T-cell (primary cell): ENCODE measurements around the gene ASMTL. TPM values are rescaled to one million over a fixed set of nuclear protein-coding genes. Genes with fewer than 3 reads are reported as not detected.

ENCODE experiments used
- ATAC-seq, 4 experiments: fragments of 200-7000 bp in 3 of 4; fragments of 150-1000 bp in 1 of 4; cut with Tn5 transposase; replicated peaks in 1 of 4; 1 replicate in 3 of 4; 2 replicates in 1 of 4; pipeline ENCODE4 v1.10.0; 2021; ENCODE audit warnings: moderate library complexity in 3 of 4, mild to moderate bottlenecking in 2 of 4, moderate number of reproducible peaks in 1 of 4
- CTCF ChIA-PET, 2 donors: fragments of 300-600 bp; sonication (Branson Sonifier 250); formaldehyde crosslinking; loops; one replicate each; lab custom pipeline; 2022; ENCODE audit warnings: antibody characterized with exemption in 2 of 2; lab: Charles Lee
- POLR2A ChIA-PET, 2 donors: fragments of 300-600 bp; sonication (Branson Sonifier 250); formaldehyde crosslinking; loops; one replicate each; lab custom pipeline; 2022; ENCODE audit warnings: antibody characterized with exemption in 2 of 2; lab: Charles Lee
- DNase-seq, 35 experiments: peaks; one replicate each; pipeline versions ENCODE4 v3.0.0 to v3.0.0-alpha.2; 2013 to 2023
- H3K27ac ChIP-seq: one replicate; pipeline ENCODE4 v1.5.1; 2013; ENCODE audit warnings: low read length
- H3K27me3 ChIP-seq, 2 experiments: replicated peaks in 1 of 2; 1 replicate in 1 of 2; 2 replicates in 1 of 2; pipeline versions ENCODE4 v1.6.1 to v1.7.0; 2013; ENCODE audit warnings: low read length in 1 of 2, mixed read lengths in 1 of 2; ENCODE audit not compliant: control insufficient read depth in 2 of 2, insufficient read depth in 2 of 2; ENCODE audit errors: extremely low read depth in 1 of 2
- H3K36me3 ChIP-seq, 2 donors: 1 replicate in 1 of 2; 2 replicates in 1 of 2; pipeline versions ENCODE4 v1.6.1 to v1.7.0; 2013; ENCODE audit warnings: low read length in 1 of 2; ENCODE audit not compliant: control insufficient read depth in 2 of 2, insufficient read depth in 1 of 2; ENCODE audit errors: extremely low read depth in 1 of 2
- H3K4me1 ChIP-seq, 2 experiments: 1 replicate in 1 of 2; 2 replicates in 1 of 2; pipeline versions ENCODE4 v1.6.1 to v1.7.0; 2013; ENCODE audit warnings: low read length in 2 of 2, mixed read lengths in 1 of 2; ENCODE audit not compliant: insufficient read depth in 2 of 2, control insufficient read depth in 1 of 2; ENCODE audit errors: extremely low read depth in 1 of 2
- H3K4me3 ChIP-seq, 2 donors: 1 replicate in 1 of 2; 2 replicates in 1 of 2; pipeline versions ENCODE4 v1.5.1 to v1.7.0; 2013; ENCODE audit warnings: mild to moderate bottlenecking in 2 of 2, low read length in 1 of 2, moderate library complexity in 1 of 2; ENCODE audit not compliant: control insufficient read depth in 1 of 2; ENCODE audit errors: extremely low read depth in 1 of 2
- H3K9me3 ChIP-seq: 2 replicates; pipeline ENCODE4 v1.7.0; 2013
- H3K27ac Mint-ChIP-seq, 2 donors: one replicate each; pipeline ENCODE4 v1.8.0; 2020 to 2021; ENCODE audit warnings: mild to moderate bottlenecking in 2 of 2, mixed read lengths in 2 of 2
- H3K27me3 Mint-ChIP-seq, 2 donors: one replicate each; pipeline ENCODE4 v1.8.0; 2021 to 2022; ENCODE audit warnings: mixed read lengths in 2 of 2
- H3K36me3 Mint-ChIP-seq: one replicate; pipeline ENCODE4 v1.8.0; 2021; ENCODE audit warnings: mixed read lengths
- H3K4me1 Mint-ChIP-seq, 3 donors: one replicate each; pipeline ENCODE4 v1.8.0; 2020 to 2022; ENCODE audit warnings: mixed read lengths in 3 of 3, mild to moderate bottlenecking in 1 of 3
- H3K4me3 Mint-ChIP-seq, 3 donors: one replicate each; pipeline ENCODE4 v1.8.0; 2020 to 2022; ENCODE audit warnings: mild to moderate bottlenecking in 3 of 3, mixed read lengths in 3 of 3, moderate library complexity in 3 of 3
- H3K9me3 Mint-ChIP-seq, 3 donors: one replicate each; pipeline ENCODE4 v1.8.0; 2020 to 2022; ENCODE audit warnings: mixed read lengths in 3 of 3
- whole genome bisulfite sequencing: methylation state at CpG from one replicate; pipeline ENCODE4 v1.1.5; 2013; ENCODE audit warnings: missing lambda C conversion rate; ENCODE audit not compliant: insufficient coverage; 5-methylcytosine and 5-hydroxymethylcytosine counted together
- total RNA-seq, 35 experiments: library from RNA in 6 of 35; stranded (reverse) in 6 of 35; fragments of 120-200 nt in 1 of 35; gene quantifications; one replicate each; pipeline versions ENCODE4 v1.2.1 to v1.2.4 and lab custom pipeline; 2013 to 2026

ASMTL gene
- total RNA-seq, 5 donors from 2014 or later (not counting 1 experiment from before 2014, with no cell fraction given) = 44.9 to 48.8 (median 45.4) TPM

GRCh38 chrX:1387141-1387776, 65.5 kb downstream of the ASMTL start:
- Histone ChIP-seq H3K4me1 (peaks cover 15 to 38% of the 10 kb centered on the region in 2 experiments), H3K27me3 (no peaks in the 10 kb centered on the region), H3K36me3 (peaks cover 39 to 65% of the 10 kb centered on the region in 2 donors), H3K27ac (no peak overlapping the region), H3K9me3 (no peaks in the 10 kb centered on the region), H3K4me3 (no peak overlapping the region)
- peak overlapping the region in 1 of 3 donors; percentile 63 for H3K4me3 Mint-ChIP-seq
- H3K27ac Mint-ChIP-seq = no peak overlapping the region
- peaks cover 25 to 38% (median 33%) of the 10 kb centered on the region in 3 donors for H3K4me1 Mint-ChIP-seq
- WGBS = 94% methylated on average over 36 of the region's 43 CpGs
- no peaks in the 10 kb centered on the region for H3K9me3 Mint-ChIP-seq
- no peaks in the 10 kb centered on the region for H3K27me3 Mint-ChIP-seq
- ChIA-PET POLR2A (no interaction called here), CTCF (no interaction called here)
- ATAC-seq (no peak), DNase-seq (peak in 3 of 35 experiments; percentile 0 to 22 (median 8))
- H3K36me3 Mint-ChIP-seq = peaks cover 47% of the 10 kb centered on the region

GRCh38 chrX:1386338-1387127, 66.2 kb downstream of the ASMTL start:
- Histone ChIP-seq H3K27me3 (no peaks in the 10 kb centered on the region), H3K36me3 (peaks cover 39 to 65% of the 10 kb centered on the region in 2 donors), H3K4me1 (peaks cover 15 to 38% of the 10 kb centered on the region in 2 experiments), H3K27ac (no peak overlapping the region), H3K4me3 (no peak overlapping the region), H3K9me3 (no peaks in the 10 kb centered on the region)
- DNase-seq (peak in 2 of 35 experiments; percentile 7 to 8), ATAC-seq (no peak)
- ChIA-PET CTCF (no interaction called here), POLR2A (no interaction called here)
- Mint-ChIP-seq H3K27ac (peak overlapping the region in 1 of 2 donors; percentile 17), H3K4me3 (no peak overlapping the region), H3K9me3 (no peaks in the 10 kb centered on the region), H3K4me1 (peaks cover 25 to 38% (median 33%) of the 10 kb centered on the region in 3 donors), H3K27me3 (no peaks in the 10 kb centered on the region), H3K36me3 (peaks cover 47% of the 10 kb centered on the region)
- 96% methylated on average over 27 of the region's 41 CpGs for WGBS

GRCh38 chrX:1385253-1386223, 67.2 kb downstream of the ASMTL start:
- no peaks in the 10 kb centered on the region for H3K9me3 ChIP-seq
- peaks cover 20 to 29% (median 28%) of the 10 kb centered on the region in 3 donors for H3K4me1 Mint-ChIP-seq
- H3K36me3 Mint-ChIP-seq = peaks cover 44% of the 10 kb centered on the region
- no peaks in the 10 kb centered on the region for H3K27me3 ChIP-seq
- peak in 1 of 4 experiments; percentile 11 for ATAC-seq
- H3K4me3 Mint-ChIP-seq = no peak overlapping the region
- no peak overlapping the region for H3K27ac Mint-ChIP-seq
- H3K4me3 ChIP-seq = no peak overlapping the region
- CTCF ChIA-PET = no interaction called here
- H3K27me3 Mint-ChIP-seq = no peaks in the 10 kb centered on the region
- POLR2A ChIA-PET = no interaction called here
- 95% methylated on average over 32 of the region's 36 CpGs for WGBS
- peak in 2 of 35 experiments; percentile 9 to 23 for DNase-seq
- H3K4me1 ChIP-seq = peaks cover 8 to 29% of the 10 kb centered on the region in 2 experiments
- H3K27ac ChIP-seq = no peak overlapping the region
- H3K36me3 ChIP-seq = peaks cover 39 to 62% of the 10 kb centered on the region in 2 donors
- no peaks in the 10 kb centered on the region for H3K9me3 Mint-ChIP-seq

- H3K36me3 ChIP-seq = peaks cover 39 to 56% of the 10 kb centered on the region in 2 donors
- POLR2A ChIA-PET = no interaction called here
Observed at GRCh38 chrX:1384658-1385252, 68.0 kb downstream of the ASMTL start.

GRCh38 chrX:1380672-1381233, 72.0 kb downstream of the ASMTL start:
- Mint-ChIP-seq H3K4me1 (peaks cover 0 to 4% (median 2%) of the 10 kb centered on the region in 3 donors), H3K9me3 (no peaks in the 10 kb centered on the region), H3K4me3 (no peak overlapping the region), H3K36me3 (peaks cover 16% of the 10 kb centered on the region), H3K27me3 (no peaks in the 10 kb centered on the region), H3K27ac (no peak overlapping the region)
- no peak overlapping the region for H3K4me3 ChIP-seq
- DNase-seq = no peak
- ChIA-PET POLR2A (no interaction called here), CTCF (no interaction called here)
- H3K27ac ChIP-seq = no peak overlapping the region
- peaks cover 8 to 16% of the 10 kb centered on the region in 2 donors for H3K36me3 ChIP-seq
- H3K27me3 ChIP-seq = no peaks in the 10 kb centered on the region
- no peaks in the 10 kb centered on the region for H3K9me3 ChIP-seq
- WGBS = 89% methylated on average over 16 of the region's 20 CpGs
- H3K4me1 ChIP-seq = peaks cover 0 to 10% of the 10 kb centered on the region in 2 experiments
- ATAC-seq = peak in 2 of 4 experiments; percentile 5 to 23

More at GRCh38 chrX:1384658-1385252, 68.0 kb downstream of the ASMTL start:
- H3K36me3 Mint-ChIP-seq = peaks cover 44% of the 10 kb centered on the region
- H3K27ac Mint-ChIP-seq = no peak overlapping the region
- H3K4me3 Mint-ChIP-seq = no peak overlapping the region
- Histone ChIP-seq H3K27me3 (no peaks in the 10 kb centered on the region), H3K4me1 (peaks cover 5 to 25% of the 10 kb centered on the region in 2 experiments), H3K9me3 (no peaks in the 10 kb centered on the region), H3K4me3 (no peak overlapping the region), H3K27ac (no peak overlapping the region)
- H3K27me3 Mint-ChIP-seq = no peaks in the 10 kb centered on the region
- DNase-seq (peak in 1 of 35 experiments; percentile 22), ATAC-seq (peak in 2 of 4 experiments; percentile 4 to 6)
- no peaks in the 10 kb centered on the region for H3K9me3 Mint-ChIP-seq
- WGBS = 94% methylated on average over 11 of the region's 18 CpGs
- CTCF ChIA-PET = no interaction called here
- H3K4me1 Mint-ChIP-seq = peaks cover 20 to 27% (median 25%) of the 10 kb centered on the region in 3 donors
